Colon (tissue), 2 donors: Measurements from ENCODE around the gene FKBP1A.
A peak's percentile ranks its signal among the peaks of the same experiment; 100 is the strongest.

ENCODE experiments used
- FAIRE-seq: peaks from 2 replicates; lab custom pipeline; 2012; peaks lifted over from hg19 to GRCh38; lab: Jason Lieb, UNC
- donor health status: control.
- donor health status: control.

The FKBP1A gene

DNA sequence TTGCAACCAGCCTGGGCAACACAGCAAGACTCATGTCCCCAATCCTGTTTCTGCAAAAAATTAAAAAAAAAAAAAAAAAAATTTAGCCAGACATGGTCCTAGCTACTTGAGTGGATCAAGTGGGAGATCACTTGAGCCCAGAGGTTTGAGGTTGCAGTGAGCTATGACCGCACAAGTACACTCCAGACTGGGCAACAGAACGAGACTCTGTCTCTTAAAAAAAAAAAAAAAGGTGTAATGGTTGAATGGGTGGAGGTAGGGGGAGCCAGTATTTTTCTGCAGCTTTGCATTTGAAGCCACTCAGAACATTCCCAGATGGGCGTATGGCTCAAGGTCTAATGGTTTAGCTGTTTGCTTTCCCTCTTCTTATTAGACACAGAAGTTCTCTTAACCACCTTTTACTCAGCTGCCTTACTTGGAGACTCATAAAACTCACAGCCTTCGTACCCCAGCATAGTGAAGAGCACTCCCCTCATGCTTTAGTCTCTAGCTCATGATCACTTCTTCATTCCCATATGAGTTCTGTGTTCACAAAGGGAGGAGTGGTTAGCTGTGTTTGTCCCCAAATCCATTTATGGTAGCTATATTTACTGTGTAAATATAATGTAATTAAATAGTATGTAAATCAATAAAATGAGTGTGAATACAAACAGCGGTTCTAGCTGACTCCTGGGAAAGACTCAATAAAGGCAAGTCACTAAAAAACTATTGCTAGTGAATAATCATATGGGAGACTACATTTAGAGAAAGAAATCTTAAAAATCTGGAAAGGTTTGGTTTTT is 9.0 kb downstream of the FKBP1A start:
- FAIRE-seq: no peak

GRCh38 chr20:1382670-1383069 is 10.2 kb downstream of the FKBP1A start:
- FAIRE-seq: no peak

- no peak for FAIRE-seq
Observed at GRCh38 chr20:1381753-1382591, 10.9 kb downstream of the FKBP1A start.

- no peak for FAIRE-seq
Observed at GRCh38 chr20:1378735-1379125, 14.1 kb downstream of the FKBP1A start.

DNA sequence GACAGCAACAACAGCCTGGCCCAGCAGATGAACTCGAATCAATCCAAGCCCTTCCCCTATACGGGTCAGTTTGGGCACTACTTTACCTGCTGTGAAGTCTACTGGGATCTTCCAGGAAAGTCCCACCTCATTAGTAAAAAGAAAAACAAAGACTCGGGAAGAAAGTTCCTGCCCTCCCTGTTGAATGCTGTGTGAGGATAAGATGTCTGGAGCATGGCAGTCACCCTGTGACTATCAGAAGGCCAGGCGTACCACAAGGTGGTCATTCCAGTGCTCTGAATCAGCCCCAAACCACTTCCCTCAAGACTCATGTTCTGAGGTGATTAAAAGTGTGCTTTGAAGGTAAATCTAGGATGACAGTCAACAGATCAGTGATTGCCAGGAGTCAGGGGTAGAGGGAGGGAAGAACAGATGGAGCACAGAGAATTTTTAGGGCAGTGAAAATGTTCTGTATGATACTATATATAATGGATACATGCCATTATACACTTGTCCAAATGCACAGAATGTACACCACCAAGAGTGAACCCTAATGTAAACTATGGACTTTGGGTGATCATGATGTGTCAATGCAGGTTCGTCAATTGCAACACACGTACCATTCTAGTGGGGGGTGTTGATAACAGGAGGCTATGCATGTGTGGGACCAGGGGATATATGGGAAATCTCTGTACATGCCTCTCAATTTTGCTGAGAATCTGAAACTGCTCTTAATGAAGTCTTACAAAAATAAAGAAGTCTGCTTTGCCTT is 14.7 kb downstream of the FKBP1A start:
- FAIRE-seq: no peak

DNA sequence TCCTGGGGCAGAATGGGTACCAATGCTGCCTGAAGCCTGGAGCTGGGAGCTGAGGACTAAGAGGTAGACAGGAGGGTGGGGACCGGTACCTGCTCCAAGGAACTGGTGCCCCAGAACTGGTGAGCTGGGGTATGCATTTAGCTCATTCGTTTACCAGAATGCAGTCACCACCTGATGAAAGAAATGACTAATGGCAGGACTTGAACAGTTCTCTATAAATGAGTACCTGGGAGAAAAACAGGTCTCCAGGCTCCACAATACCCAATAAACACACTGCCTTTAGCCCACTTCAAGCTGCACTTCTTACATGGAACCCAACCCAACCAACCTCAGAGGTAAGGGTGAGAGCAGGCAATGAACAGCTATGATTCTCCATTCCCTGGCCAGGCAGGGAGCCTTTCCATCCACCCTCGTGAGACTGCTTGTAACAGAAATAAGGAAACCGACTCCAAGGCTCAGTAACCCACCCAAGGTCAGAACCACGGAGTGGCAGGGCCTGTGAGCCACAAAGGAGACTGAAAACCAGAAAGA is 15.4 kb downstream of the FKBP1A start:
- no peak for FAIRE-seq

GRCh38 chr20:1376408-1377270 is 16.2 kb downstream of the FKBP1A start:
- no peak for FAIRE-seq

- FAIRE-seq: no peak
Observed at GRCh38 chr20:1376007-1376406, 16.8 kb downstream of the FKBP1A start.

- no peak for FAIRE-seq
Observed at GRCh38 chr20:1375515-1375914, 17.3 kb downstream of the FKBP1A start.

GRCh38 chr20:1374246-1374645 is 18.6 kb downstream of the FKBP1A start:
- no peak for FAIRE-seq

DNA sequence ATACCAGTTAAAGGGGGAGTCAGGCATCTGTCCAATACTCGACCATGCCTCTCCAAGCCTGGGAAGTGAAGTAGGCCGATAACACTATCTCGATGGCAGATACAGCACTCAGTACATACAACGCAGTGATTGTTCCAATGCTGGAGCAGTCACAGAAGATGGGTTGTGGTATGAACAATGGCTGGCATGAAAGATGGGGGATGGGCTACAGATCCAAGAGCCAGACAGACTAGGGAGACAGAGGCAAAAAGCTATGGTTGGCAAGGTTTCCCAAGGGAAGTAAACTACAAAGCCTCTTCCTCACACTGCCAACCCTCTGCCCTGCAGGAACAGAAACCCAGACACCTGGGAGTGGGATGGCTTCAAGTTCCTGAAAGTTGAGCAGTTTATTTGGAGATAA is 19.2 kb downstream of the FKBP1A start:
- FAIRE-seq: no peak

GRCh38 chr20:1373036-1373435 is 19.8 kb downstream of the FKBP1A start:
- FAIRE-seq: no peak

GRCh38 chr20:1371830-1372539 is 20.9 kb downstream of the FKBP1A start:
- no peak for FAIRE-seq

DNA sequence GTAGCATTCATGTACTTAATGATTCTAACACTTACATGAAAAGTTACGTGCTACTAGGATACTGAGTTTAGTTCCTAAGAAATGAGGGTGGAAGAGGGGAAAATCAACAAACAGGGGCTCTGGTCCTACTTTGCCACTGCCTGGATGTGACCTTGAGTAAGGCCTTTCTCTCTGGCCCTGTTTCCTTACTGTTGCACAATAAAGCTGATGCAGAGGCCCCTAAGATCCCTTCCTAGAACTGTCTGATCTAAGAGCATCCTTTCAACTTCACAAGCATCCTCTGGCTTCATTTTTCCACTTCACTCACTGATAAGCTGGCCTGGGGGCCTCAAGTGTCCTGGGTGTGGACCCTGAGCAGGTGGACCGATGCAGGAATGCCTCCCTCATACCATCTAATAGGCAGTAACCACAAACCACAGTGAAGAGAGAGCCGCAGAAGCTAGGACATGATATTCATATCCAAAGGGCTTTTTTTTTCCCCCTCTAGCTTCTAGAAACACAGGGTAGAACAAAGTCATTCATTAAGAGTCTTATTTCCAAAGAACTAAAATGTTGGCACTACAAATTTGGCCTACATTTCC is 21.6 kb downstream of the FKBP1A start:
- FAIRE-seq: no peak

DNA sequence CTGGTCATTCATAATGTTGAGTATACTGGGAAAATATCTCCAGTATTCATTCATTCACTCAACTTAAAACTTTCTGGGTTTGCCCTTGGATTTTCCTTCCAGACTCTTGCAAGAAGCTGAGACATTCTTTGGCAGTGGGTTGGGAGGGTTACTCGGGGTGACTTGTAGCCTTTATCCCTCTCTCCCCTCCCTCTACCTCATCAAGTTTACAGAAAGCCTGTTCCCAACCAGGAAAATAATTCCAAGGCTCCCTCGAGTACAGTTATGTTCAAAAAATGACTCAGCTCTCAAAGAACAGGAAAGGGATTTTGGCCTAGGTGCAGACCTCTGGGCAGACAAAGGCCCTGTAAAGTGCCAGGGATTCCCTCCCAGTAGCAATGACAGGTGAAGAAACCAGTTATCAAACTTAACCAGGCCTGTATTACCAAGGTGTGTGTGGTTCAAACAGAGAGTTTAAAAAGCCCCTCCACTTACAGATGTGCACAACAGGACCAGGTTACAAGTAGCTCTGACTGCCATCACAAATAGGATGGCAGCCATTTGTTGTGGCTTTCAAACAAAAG is 22.2 kb downstream of the FKBP1A start:
- FAIRE-seq: no peak

GRCh38 chr20:1369970-1370369 is 22.9 kb downstream of the FKBP1A start:
- FAIRE-seq: no peak

DNA sequence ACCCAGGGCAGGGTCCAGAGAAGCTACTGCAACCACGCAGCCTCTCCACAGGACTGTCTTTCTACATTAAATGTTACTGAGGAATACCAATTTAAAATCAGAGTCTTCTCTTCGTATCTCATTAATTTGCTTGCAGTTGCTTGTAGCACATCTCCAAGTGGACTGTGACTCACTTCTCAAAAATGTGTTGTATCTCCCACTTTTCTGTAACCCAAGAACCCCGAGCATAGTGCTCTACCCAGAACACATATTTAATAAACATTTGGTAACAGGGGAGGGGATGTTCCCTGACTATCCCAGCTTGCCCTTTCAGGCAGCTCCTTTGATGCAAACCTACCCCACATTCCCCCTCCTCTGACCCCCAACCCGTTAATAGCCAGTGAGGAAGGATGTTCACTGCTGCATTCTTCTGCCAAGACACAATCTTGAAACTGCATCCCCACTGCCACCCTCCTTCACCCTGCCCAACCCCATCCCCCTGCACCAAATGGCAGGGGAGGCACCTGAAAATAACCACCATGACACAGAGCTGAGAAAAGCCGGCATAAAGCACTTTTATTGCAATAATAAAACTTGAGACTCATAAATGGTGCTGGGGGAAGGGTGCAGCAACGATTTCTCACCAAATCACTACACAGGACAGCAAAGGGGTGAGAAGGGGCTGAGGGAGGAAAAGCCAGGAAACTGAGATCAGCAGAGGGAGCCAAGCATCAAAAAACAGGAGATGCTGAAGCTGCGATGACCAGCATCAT is 24.2 kb downstream of the FKBP1A start:
- peak; percentile 78 for FAIRE-seq

DNA sequence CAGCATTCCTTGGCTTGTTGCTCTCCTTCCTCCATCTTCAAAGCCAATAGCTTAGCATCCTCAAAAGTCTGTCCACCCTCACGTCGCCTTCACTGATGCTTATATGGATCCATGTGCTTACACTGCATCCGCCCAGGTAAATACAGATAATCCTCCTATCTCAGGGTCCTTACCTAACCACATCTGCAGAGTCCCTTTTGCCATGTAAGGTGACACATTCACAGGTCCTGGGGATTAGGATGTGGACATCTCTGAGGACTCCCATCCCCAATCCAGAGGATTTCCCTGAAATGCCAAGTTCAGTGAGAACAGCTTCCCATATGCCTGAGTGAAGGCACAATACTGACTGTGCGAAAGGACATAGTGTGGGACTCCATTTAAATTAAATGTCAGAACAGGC is 25.4 kb downstream of the FKBP1A start:
- FAIRE-seq: no peak

DNA sequence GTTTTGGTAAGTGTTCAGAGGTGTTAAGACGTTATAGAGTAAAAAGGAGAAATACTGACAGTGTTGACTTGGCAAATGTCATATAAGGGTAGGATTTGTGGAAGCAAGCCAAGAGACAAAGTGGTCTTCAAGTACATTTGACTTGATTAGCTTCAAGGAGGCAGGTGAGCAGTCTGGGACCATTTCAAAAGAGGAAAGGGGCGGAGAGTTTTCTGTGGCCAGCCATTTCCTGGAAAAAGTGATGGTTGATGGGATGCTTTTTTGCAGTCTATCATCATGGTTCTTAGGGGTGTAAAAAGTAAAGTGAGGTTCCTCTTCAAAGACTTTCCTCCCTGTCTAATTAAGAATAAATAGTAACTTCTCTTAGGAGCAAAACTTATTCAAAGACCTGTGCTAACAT is 28.7 kb downstream of the FKBP1A start:
- no peak for FAIRE-seq
